Measurements from ENCODE around the gene TIGD6. TPM values are rescaled to one million over a fixed set of nuclear protein-coding genes. Genes with fewer than 3 reads are reported as not detected.
A peak's percentile ranks its signal among the peaks of the same experiment; 100 is the strongest.
"Not testable (repeated sequence)": the region's sequence is repeated elsewhere in the genome, so short reads cannot be mapped to it uniquely, and the experiment has no call there.

Gene TIGD6
- polyA plus RNA-seq, 5 donors = 3.8 to 5.2 (median 4.4) TPM

- DNase-seq = no peak
Measured at GRCh38 chr5:149979896-149980295, 20.6 kb downstream of the TIGD6 start.

- no peak for DNase-seq
Measured at GRCh38 chr5:149975409-149975808, 25.0 kb downstream of the TIGD6 start.

GRCh38 chr5:149969181-149969930 is 31.1 kb downstream of the TIGD6 start:
- no peak for DNase-seq

- DNase-seq = no peak
Measured at GRCh38 chr5:149966946-149967345, 33.5 kb downstream of the TIGD6 start.

GRCh38 chr5:149963729-149964128 is 36.7 kb downstream of the TIGD6 start:
- no peak for DNase-seq

GRCh38 chr5:149962601-149963300 is 37.7 kb downstream of the TIGD6 start:
- DNase-seq = no peak

DNA sequence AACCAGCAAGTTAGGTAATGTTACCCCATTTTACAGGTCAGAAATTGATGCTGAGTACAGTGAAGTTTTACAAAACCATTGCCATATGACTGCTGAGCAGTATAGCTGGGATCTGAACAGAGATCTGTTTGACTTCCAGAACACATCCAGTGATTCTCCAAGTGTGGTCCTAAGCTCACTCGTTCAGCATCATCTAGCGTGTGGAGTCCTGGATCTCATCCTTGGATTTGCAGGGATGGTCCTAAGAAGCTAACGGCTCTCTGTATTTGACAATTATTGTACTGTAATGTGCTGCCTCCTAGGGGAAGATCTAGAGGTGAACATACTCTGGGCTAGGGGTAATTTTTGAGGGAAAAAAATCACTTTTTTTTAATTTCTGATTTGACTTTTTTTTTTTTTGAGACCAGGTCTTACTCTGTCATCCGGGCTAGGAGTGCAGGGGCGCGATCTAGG is 38.5 kb downstream of the TIGD6 start:
- no peak for DNase-seq

GRCh38 chr5:149961186-149961685 is 39.2 kb downstream of the TIGD6 start:
- no peak for DNase-seq

DNA sequence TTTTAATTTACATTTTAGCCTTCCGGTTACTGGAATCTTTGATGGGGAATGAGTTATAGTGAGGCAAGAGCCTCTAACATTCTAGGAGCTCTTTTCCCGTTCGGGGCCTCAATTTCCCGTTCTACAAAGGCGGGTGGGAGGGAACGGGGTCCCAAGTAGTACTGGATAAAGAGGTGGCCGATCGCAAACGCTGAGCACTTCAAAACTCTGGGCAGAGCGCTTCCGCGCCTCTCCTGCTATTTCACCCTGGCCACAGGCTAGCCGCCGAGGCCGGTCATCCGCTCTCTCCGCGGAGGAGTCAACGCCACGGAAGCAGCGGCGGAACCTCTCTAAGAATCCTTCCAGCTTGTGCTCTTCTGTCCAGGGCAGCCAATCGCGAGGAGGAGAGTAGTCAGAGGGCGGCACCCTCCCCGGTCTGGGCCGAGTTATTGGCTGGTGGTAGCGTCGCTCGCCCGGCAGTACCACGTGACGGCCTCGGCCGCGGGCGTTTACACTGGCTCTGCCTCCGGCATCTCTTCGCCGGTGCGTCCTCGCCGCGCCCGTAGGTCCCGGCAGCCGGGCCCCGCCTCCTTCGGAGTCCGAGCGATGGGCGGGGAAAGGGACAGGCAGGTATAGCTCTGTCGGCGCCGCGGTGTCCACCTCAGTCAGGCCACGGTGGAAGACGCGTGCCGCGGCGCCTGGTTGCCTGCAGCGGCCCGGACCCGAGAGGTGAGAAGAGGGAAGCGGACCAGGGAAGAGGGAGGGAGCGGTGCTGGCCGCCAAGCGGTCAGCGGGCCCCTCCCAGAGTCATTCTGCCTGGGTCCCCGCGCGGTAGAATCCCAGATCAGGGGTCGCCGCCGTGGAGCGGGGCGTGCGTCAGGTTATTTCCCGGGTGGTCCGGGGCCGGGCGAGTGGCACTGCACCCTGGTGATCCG is 39.9 kb downstream of the TIGD6 start, which contains the start of gene SLC26A2:
SLC26A2 (plus strand) TSS at position 487 of the 914 bp plus-strand sequence. CDS start 16,895 bp downstream, outside the sequence.
- DNase-seq = peak; percentile 94 to 95

- peak in 1 of 2 donors; percentile 13 for DNase-seq
Measured at GRCh38 chr5:149959406-149960236, 40.8 kb downstream of the TIGD6 start.

- DNase-seq = no peak
Measured at GRCh38 chr5:149957855-149958254, 42.6 kb downstream of the TIGD6 start.

- DNase-seq = no peak
Measured at GRCh38 chr5:149956685-149957084, 43.8 kb downstream of the TIGD6 start.

GRCh38 chr5:149954798-149955197 is 45.7 kb downstream of the TIGD6 start:
- no peak for DNase-seq

DNA sequence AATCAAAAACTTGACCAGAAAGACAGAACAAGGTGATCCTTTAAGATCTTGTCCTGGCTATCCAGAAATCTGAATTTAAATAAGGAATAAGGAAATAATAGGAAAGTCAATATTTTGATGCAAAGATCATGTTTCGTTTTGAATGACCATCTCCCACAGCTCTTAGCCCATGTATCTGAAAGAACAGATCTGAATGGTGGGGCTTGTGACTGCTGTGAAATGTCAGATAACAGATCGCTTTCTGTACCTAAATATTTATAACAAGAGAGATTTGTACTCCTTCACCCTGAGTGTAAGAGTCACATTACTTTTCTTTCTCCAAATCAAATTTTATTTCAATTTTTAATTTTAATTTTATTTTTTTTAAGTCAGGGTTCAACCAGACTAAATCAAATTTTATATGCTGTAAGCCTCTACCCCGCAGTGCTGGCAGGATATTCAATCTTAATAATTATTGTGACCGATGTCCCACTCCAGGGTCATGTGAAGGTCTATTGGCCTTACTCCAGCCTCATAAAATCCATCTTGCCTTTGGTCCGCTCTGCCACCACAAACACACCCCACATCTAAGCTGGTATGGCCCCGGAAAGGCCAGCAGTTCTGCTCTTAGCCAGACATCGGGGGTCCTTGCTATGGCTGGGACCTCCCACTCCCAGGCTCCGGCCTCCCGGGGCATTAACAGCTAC is 46.9 kb downstream of the TIGD6 start:
- DNase-seq = no peak

GRCh38 chr5:149951138-149951749 is 49.2 kb downstream of the TIGD6 start:
- no peak for DNase-seq

DNA sequence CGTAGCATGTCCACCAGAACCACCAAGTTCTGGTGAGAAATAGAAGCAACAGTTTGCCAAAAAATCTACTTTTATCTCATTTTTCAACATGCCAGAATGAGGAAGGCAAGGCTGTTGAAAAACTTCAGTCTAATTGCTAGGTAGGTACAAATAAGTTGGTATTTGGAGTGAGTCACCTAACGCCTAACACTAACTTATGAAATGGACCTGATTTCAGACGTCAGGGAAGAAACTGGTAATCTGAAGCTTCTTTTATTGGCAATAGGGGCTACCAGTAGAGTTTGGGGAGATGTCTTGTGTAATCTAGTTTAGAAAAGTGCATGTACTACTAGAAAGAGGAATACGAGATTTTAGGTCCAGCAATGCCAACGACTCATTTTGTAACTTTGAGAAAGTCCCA is 51.5 kb downstream of the TIGD6 start:
- no peak for DNase-seq

DNA sequence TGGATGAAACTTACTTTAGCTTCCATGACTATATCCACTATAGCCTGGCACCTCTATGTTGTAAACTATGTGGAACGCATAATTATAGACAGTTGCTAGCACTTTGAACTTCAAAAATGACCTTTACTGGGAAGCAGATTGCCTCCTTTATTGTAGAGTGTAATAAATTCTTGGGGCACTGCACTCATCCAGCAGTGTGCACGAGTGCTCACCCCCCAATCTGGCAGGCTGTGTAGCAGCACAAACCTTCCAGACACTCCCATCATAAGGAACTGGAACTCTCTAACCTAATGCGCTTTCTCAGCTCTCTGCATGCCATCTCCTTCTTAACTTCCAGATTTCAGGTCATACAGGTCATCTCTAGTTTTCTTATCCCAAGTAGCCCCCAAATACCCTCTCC is 54.3 kb downstream of the TIGD6 start:
- DNase-seq = no peak

DNA sequence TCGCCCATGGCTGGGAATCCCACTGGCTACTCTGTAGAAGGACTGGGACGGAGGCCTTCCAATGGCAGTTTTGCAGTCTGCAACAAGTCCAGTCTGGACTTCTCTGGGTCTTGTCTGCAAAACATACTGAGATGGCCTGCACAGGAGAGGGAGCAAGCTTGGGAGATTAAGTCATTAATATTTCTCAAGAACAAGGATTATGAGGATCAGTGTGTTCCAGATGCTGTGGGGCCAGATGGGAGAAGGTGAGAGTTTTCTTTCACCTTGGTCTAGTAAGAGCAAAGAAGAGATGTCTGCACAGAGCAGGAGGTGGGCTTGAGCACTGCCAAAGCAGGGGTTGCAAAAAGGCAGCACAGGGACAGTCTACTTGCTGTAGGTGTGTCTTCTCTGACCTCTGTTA is 55.8 kb downstream of the TIGD6 start, which contains the start of gene PDE6A:
PDE6A (minus strand) TSS at position 128 of the 400 bp plus-strand sequence; CDS start at position 8, 120 bp downstream.
- DNase-seq = no peak

DNA sequence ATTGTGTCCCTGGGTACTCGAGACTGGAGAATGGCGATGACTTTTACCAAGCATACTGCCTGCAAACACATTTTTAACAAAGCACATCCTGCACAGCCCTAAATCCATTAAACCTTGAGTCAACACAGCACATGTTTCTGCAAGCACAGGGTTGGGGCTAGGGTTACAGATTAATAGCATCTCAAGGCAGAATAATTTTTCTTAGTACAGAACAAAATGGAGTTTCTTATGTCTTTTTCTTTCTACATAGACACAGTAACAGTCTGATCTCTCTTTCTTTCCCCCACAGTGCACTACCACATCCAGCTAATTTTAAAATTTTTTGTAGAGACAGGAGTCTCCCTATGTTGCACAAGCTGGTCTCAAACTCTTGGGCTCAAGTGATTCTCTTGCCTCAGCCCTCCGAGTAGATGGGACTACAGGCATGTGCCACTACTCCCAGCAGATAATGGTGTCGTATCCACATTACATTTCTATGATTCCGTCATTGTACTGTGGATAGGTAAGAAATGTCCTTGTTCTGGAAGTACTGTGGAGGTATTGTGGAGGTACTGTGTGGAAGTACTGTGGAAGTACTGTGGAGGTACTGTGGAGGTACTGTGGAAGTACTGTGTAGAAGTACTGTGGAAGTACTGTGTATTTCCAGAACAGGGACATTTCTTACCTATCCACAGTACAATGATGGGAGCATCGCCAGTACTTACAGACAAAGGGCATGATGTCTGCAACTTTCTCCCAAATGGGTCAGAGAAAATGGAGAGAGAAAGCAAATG is 57.1 kb downstream of the TIGD6 start:
- DNase-seq = not testable (repeated sequence)

Data from right lung (tissue), 5 donors.